ENCODE data around the gene MYO1E.
"Not testable (repeated sequence)": the region's sequence is repeated elsewhere in the genome, so short reads cannot be mapped to it uniquely, and the experiment has no call there.

MYO1E gene

GRCh38 chr15:59166601-59167265 is 205.9 kb downstream of the MYO1E start:
- H3K4me1 ChIP-seq (ENCODE audit: control insufficient read depth, insufficient read depth, low read length, unreplicated experiment) = peaks cover 42% of the 10 kb centered on the region
- no peaks in the 10 kb centered on the region for H3K27me3 ChIP-seq (ENCODE audit: insufficient read depth, low read length)
- H3K79me2 ChIP-seq (ENCODE audit: control insufficient read depth, insufficient read depth, low read length, unreplicated experiment) = no peaks in the 10 kb centered on the region
- no peak overlapping the region for H2AFZ ChIP-seq (ENCODE audit: low read length, unreplicated experiment)
- H3K36me3 ChIP-seq (ENCODE audit: insufficient read depth, low read length) = peaks cover 10% of the 10 kb centered on the region; the same call in 1 of the 2 replicates
- H3K27ac ChIP-seq (ENCODE audit: low read depth, low read length) = no peak overlapping the region
- H3K4me3 ChIP-seq (ENCODE audit: low read depth, low read length) = no peak overlapping the region

- Histone ChIP-seq H3K4me3 (ENCODE audit: low read depth, low read length) (no peak overlapping the region), H3K27ac (ENCODE audit: low read depth, low read length) (no peak overlapping the region; the same call in 1 of the 2 replicates), H3K4me1 (ENCODE audit: control insufficient read depth, insufficient read depth, low read length, unreplicated experiment) (peaks cover 41% of the 10 kb centered on the region), H3K27me3 (ENCODE audit: insufficient read depth, low read length) (no peaks in the 10 kb centered on the region), H2AFZ (ENCODE audit: low read length, unreplicated experiment) (no peak overlapping the region), H3K79me2 (ENCODE audit: control insufficient read depth, insufficient read depth, low read length, unreplicated experiment) (no peaks in the 10 kb centered on the region), H3K36me3 (ENCODE audit: insufficient read depth, low read length) (peaks cover 11% of the 10 kb centered on the region; the same call in 1 of the 2 replicates)
These were observed 206.5 kb downstream of the MYO1E start for GRCh38 chr15:59166166-59166565.

GRCh38 chr15:59165726-59166125 is 206.9 kb downstream of the MYO1E start:
- Histone ChIP-seq H3K4me3 (ENCODE audit: low read depth, low read length) (no peak overlapping the region), H2AFZ (ENCODE audit: low read length, unreplicated experiment) (no peak overlapping the region), H3K27me3 (ENCODE audit: insufficient read depth, low read length) (no peaks in the 10 kb centered on the region), H3K79me2 (ENCODE audit: control insufficient read depth, insufficient read depth, low read length, unreplicated experiment) (no peaks in the 10 kb centered on the region), H3K4me1 (ENCODE audit: control insufficient read depth, insufficient read depth, low read length, unreplicated experiment) (peaks cover 37% of the 10 kb centered on the region), H3K27ac (ENCODE audit: low read depth, low read length) (no peak overlapping the region; the same call in 1 of the 2 replicates), H3K36me3 (ENCODE audit: insufficient read depth, low read length) (peaks cover 15% of the 10 kb centered on the region; the same call in 1 of the 2 replicates)

GRCh38 chr15:59162080-59162479 is 210.6 kb downstream of the MYO1E start:
- not testable (repeated sequence) for H3K4me3 ChIP-seq (ENCODE audit: low read depth, low read length); H3K27me3 ChIP-seq (ENCODE audit: insufficient read depth, low read length); H3K27ac ChIP-seq (ENCODE audit: low read depth, low read length); H3K79me2 ChIP-seq (ENCODE audit: control insufficient read depth, insufficient read depth, low read length, unreplicated experiment); H3K4me1 ChIP-seq (ENCODE audit: control insufficient read depth, insufficient read depth, low read length, unreplicated experiment); H2AFZ ChIP-seq (ENCODE audit: low read length, unreplicated experiment)
- H3K36me3 ChIP-seq (ENCODE audit: insufficient read depth, low read length) = peaks cover 24% of the 10 kb centered on the region; the same call in 1 of the 2 replicates

- Histone ChIP-seq H3K27me3 (ENCODE audit: insufficient read depth, low read length) (no peaks in the 10 kb centered on the region), H2AFZ (ENCODE audit: low read length, unreplicated experiment) (no peak overlapping the region), H3K27ac (ENCODE audit: low read depth, low read length) (no peak overlapping the region), H3K36me3 (ENCODE audit: insufficient read depth, low read length) (peaks cover 24% of the 10 kb centered on the region; the same call in 1 of the 2 replicates), H3K4me3 (ENCODE audit: low read depth, low read length) (no peak overlapping the region), H3K4me1 (ENCODE audit: control insufficient read depth, insufficient read depth, low read length, unreplicated experiment) (peaks cover 5% of the 10 kb centered on the region), H3K79me2 (ENCODE audit: control insufficient read depth, insufficient read depth, low read length, unreplicated experiment) (no peaks in the 10 kb centered on the region)
These were observed 211.6 kb downstream of the MYO1E start for GRCh38 chr15:59160880-59161593.

GRCh38 chr15:59159210-59159609 is 213.5 kb downstream of the MYO1E start:
- Histone ChIP-seq H3K4me1 (ENCODE audit: control insufficient read depth, insufficient read depth, low read length, unreplicated experiment) (no peaks in the 10 kb centered on the region), H3K27ac (ENCODE audit: low read depth, low read length) (no peak overlapping the region), H3K4me3 (ENCODE audit: low read depth, low read length) (no peak overlapping the region), H2AFZ (ENCODE audit: low read length, unreplicated experiment) (no peak overlapping the region), H3K79me2 (ENCODE audit: control insufficient read depth, insufficient read depth, low read length, unreplicated experiment) (no peaks in the 10 kb centered on the region), H3K27me3 (ENCODE audit: insufficient read depth, low read length) (no peaks in the 10 kb centered on the region), H3K36me3 (ENCODE audit: insufficient read depth, low read length) (peaks cover 30% of the 10 kb centered on the region; the same call in 1 of the 2 replicates)

- Histone ChIP-seq H3K36me3 (ENCODE audit: insufficient read depth, low read length) (peaks cover 35% of the 10 kb centered on the region; the same call in 1 of the 2 replicates), H3K4me1 (ENCODE audit: control insufficient read depth, insufficient read depth, low read length, unreplicated experiment) (no peaks in the 10 kb centered on the region), H2AFZ (ENCODE audit: low read length, unreplicated experiment) (no peak overlapping the region), H3K79me2 (ENCODE audit: control insufficient read depth, insufficient read depth, low read length, unreplicated experiment) (no peaks in the 10 kb centered on the region), H3K4me3 (ENCODE audit: low read depth, low read length) (no peak overlapping the region), H3K27ac (ENCODE audit: low read depth, low read length) (no peak overlapping the region), H3K27me3 (ENCODE audit: insufficient read depth, low read length) (no peaks in the 10 kb centered on the region)
These were observed 214.0 kb downstream of the MYO1E start for GRCh38 chr15:59158701-59159034.

GRCh38 chr15:59157840-59158700 is 214.6 kb downstream of the MYO1E start:
- Histone ChIP-seq H3K79me2 (ENCODE audit: control insufficient read depth, insufficient read depth, low read length, unreplicated experiment) (no peaks in the 10 kb centered on the region), H3K36me3 (ENCODE audit: insufficient read depth, low read length) (peaks cover 41% of the 10 kb centered on the region; the same call in 1 of the 2 replicates), H2AFZ (ENCODE audit: low read length, unreplicated experiment) (no peak overlapping the region), H3K27me3 (ENCODE audit: insufficient read depth, low read length) (no peaks in the 10 kb centered on the region), H3K4me1 (ENCODE audit: control insufficient read depth, insufficient read depth, low read length, unreplicated experiment) (no peaks in the 10 kb centered on the region), H3K4me3 (ENCODE audit: low read depth, low read length) (no peak overlapping the region), H3K27ac (ENCODE audit: low read depth, low read length) (no peak overlapping the region)

GRCh38 chr15:59157396-59157795 is 215.3 kb downstream of the MYO1E start:
- no peaks in the 10 kb centered on the region for H3K27me3 ChIP-seq (ENCODE audit: insufficient read depth, low read length)
- no peak overlapping the region for H3K4me3 ChIP-seq (ENCODE audit: low read depth, low read length)
- no peak overlapping the region for H3K27ac ChIP-seq (ENCODE audit: low read depth, low read length)
- no peaks in the 10 kb centered on the region for H3K4me1 ChIP-seq (ENCODE audit: control insufficient read depth, insufficient read depth, low read length, unreplicated experiment)
- no peak overlapping the region for H2AFZ ChIP-seq (ENCODE audit: low read length, unreplicated experiment)
- H3K79me2 ChIP-seq (ENCODE audit: control insufficient read depth, insufficient read depth, low read length, unreplicated experiment) = no peaks in the 10 kb centered on the region
- peaks cover 43% of the 10 kb centered on the region; the same call in 1 of the 2 replicates for H3K36me3 ChIP-seq (ENCODE audit: insufficient read depth, low read length)

GRCh38 chr15:59155431-59155830 is 217.2 kb downstream of the MYO1E start:
- H3K4me3 ChIP-seq (ENCODE audit: low read depth, low read length) = no peak overlapping the region
- H3K27me3 ChIP-seq (ENCODE audit: insufficient read depth, low read length) = no peaks in the 10 kb centered on the region
- no peak overlapping the region for H2AFZ ChIP-seq (ENCODE audit: low read length, unreplicated experiment)
- H3K79me2 ChIP-seq (ENCODE audit: control insufficient read depth, insufficient read depth, low read length, unreplicated experiment) = no peaks in the 10 kb centered on the region
- H3K36me3 ChIP-seq (ENCODE audit: insufficient read depth, low read length) = peaks cover 34% of the 10 kb centered on the region; the same call in 1 of the 2 replicates
- H3K27ac ChIP-seq (ENCODE audit: low read depth, low read length) = no peak overlapping the region
- H3K4me1 ChIP-seq (ENCODE audit: control insufficient read depth, insufficient read depth, low read length, unreplicated experiment) = no peaks in the 10 kb centered on the region
